NCI-H1048 (cell line): ENCODE measurements around the gene BCOR.

Source experiments
- DNase-seq: peaks from one replicate; lab custom pipeline; 2025; lab: John Stamatoyannopoulos, UW

The BCOR gene

GRCh38 chrX:40098264-40099054 is 701 bp upstream of the BCOR start:
- no peak for DNase-seq

- no peak for DNase-seq
Observed at GRCh38 chrX:40097141-40097503, 636 bp downstream of the BCOR start.

DNA sequence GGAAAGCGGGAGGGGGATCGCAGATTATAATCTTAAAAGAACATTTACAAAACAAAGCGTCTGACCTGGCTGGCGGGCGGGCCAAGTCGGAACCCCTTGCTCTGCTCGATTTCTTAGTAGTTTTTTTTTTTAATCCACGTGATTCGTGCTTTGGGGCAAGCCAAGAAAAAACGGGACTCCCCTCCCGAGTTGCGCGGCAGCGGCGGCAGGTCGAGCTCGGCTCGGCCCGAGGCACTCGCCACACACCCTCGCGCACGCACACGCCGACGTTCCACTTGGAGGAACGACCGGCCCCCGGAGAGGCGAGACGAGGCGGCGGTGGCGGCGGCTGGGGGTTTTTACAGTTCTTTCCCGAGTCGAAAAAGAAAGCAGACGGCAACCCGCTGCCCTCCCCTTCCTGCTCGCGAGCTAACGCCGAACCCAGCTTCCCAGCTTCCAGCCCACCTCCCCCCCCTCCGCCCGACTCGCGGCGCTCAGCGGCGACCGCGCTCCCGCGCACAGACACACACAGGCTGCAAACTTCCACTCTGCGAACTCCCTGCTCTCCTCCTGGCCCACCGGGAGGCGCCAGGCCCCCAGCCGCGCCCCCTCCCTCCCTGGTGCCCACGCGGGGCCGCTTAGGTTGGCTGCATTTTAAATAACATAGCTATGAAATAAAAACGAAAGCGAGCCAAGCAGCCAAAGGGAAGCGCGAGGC is 1.2 kb downstream of the BCOR start:
- no peak for DNase-seq

DNA sequence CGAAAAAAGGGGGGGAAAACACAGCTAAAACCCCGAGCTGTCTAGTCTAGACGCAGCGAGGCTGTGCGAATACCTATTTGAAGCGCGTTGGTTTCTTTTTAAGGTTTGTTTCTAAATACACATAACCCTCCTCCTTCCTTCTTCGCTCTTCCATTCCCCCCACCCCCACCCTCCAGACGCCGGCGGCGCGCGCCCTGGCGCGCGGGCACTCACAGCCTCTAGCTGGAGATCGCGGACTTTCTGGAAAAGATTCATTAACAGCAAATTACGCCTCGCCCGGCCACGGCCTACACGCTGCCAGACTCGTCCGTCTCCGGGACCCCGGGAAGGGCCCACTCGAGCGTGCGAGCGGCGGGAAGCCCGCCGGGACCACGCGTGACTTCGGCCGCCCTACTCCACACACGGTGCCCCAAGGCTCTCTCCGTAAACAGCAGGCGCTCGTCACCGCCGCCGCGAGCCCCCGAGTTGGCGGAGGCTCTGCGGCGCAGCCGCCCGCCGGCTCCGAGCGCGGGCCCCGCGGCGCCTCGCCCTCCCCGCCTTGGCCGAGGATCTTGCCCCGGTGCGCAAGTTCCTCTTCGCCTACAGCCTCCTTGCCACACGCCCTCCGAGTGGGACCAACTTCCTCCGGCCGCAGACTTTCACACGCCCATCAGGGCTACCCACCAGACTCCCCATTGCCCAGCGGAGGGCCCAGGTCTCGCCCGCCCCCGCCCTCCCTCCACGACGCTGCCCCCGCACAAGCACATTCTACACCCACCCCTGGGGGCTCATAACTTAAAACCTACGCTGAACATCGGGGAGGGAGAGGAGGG is 2.0 kb downstream of the BCOR start:
- DNase-seq: no peak

DNA sequence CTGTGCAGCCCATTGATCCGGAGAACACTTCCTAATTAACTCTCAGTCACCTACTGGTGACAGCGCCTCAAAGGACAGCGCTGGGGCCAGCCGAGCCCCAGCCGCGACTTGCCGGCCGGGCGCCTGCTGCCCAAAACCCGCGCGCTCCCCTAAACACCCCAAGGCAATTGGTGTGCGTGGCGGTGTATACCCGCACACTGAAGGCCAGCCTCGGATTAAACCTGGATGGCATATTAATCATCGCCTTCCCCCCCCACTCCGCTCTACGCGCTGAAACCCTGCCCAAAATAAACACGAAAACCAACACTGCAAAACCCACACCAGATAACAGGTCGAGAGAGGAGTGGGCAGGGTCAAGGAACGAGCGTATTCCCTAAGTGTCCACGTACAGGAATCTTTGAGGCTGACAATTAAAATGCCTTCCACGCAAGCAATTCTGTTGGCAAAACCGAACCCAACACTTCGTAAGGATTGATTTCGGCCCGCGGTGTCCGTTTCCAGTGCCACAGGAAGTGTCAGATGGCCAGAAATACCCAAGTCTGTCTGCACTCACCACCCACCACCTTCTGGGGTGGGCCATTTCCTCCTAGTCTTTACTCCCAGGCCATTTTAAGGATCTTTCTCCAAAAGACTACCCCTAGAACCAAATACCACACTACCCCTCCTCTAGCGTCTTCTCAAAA is 2.7 kb downstream of the BCOR start:
- no peak for DNase-seq

- DNase-seq: no peak
Observed at GRCh38 chrX:40094041-40094899, 3.5 kb downstream of the BCOR start.

DNA sequence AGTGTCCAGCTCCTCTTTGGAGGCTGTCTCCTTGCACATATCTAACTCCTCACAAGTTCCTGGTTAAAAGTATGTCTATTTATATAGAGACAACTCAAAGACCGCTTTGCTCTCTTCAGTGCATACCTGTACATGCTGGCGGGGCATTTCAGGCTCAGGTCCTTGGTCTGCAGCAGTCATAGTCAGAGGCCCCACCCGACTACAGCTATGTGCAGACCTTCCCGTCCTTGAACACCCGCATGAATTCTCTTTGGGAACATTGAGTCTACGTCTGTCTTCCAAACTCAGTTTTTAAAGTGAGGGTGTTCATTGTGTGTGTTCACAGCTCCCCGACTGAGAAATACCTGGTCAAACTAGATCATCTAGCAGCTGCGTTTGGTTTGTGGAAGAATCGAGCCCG is 4.2 kb downstream of the BCOR start:
- DNase-seq: no peak

DNA sequence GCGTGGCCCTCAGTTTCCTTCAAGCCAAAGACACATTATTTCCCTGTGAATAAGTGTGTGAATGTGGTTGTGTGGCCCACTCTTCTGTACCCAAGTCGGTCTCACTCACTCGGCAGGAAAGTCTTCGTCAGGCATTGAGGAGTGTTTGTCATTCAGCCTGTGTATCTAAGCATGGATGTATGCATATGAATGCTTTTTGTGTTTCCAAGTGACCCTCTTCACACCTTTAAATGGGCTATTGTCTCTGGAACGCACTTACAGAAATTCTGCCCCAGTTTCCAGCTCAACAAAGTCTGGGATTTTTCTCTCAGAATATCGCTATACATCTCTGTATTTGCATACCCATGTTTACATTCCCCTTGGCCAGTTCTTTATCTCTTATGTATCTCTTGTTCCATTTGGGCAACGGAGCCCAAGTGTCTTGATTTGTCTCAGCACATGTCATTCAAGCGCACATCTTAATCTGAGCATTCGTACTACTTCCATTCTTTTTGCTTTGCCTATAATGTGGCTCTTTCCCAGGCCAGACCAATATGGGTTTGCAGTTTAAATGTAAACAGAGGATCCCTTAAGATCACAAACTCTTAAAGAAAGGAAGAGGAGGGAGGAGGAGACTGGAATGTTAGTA is 4.8 kb downstream of the BCOR start:
- no peak for DNase-seq

DNA sequence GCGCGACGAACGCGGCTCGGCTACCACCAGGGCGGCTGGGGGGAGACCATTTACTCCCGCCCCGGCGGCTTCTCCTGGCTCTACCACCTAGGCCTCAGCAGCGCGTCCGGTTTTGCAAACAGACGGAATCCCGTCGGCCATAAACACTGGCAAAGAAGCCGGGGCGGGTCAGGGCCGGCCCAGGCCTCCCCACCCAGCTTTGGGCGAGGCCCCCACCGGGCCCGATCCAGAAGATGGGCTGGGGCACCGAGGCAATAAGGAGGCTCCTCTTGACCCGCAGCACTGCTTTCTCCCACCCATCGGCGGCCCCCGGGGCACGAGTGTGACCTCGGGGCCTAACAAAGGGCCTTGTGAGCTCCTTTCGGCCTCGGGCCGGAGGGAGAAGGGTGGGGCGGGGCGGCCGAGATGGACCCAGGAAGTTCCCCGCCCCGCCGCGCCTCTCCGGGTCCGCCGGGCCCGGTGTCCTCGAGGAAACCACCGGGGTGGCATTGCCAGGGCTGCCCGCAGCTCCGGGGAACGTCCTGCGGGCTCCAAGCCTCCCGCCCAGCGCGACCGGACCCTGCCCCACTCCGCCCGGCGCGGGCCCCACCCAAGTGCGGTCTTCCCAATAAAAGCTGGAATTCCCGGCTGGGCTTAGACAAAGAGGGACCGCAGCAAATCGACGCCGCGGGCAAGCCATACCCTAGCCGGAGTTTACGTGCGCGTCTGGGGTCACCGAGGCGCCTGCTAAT is 5.9 kb downstream of the BCOR start:
- DNase-seq: no peak

DNA sequence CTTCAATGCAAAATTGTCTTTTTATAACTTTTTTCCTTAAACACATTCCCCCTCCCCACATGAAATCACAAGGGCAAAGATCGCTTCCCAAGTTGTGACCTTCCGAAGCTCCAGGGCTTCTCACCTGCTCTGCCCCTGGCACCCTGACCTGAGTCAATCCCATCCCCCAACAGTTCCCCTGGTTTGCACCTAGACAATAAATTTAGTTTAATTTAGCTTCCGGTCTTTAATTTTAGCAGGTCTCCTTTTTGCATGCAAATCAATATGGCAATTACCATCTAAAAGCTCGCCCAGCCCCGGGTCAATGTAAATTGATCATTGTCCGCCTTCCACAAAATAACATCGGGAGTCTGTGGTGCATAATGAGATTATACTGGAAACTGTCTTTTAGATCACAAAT is 6.8 kb downstream of the BCOR start:
- no peak for DNase-seq

GRCh38 chrX:40090050-40090804 is 7.5 kb downstream of the BCOR start:
- DNase-seq: no peak

GRCh38 chrX:40088803-40089540 is 8.8 kb downstream of the BCOR start:
- DNase-seq: no peak

GRCh38 chrX:40088299-40088625 is 9.5 kb downstream of the BCOR start:
- DNase-seq: no peak

DNA sequence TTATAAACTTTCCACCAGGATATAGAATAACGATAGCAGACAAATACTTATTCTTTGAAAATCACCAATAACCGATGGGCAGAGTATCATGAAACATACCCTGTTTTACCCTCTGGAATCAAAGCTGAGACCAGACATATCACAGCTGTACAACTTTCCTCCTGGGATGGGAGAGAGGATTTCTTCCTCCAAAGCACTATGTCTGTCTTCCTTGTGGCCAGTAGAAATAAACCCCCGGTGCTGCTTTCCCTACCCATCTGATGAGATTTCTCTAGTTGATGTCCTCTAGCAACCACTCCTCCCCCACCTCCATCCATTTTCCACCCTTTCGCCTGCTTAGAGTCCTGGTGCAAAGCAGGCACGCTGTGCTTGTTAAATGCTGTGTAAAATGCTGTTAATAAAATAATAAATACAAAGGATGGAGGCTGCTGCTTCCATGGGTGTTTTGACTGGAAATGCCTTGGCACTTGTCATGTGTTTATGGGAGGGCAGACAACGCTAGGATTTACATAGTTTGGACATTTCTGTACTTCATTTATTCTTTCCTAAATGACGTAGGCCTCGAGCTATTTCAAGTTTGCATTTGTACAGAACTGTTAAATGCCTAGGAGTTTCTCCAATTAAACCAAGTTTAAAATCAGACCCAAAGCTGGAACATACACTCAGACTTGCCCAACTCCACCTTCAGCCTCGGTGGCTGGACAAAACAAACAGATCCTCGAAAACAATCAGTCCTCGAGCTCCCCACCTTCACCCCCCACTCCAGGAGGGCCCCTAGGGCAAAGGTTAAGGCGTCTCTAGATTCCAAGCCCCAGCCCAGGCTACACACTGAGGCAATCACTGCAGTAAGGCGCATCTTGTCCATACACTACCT is 10.1 kb downstream of the BCOR start:
- DNase-seq: no peak

GRCh38 chrX:40086569-40087335 is 11.0 kb downstream of the BCOR start:
- no peak for DNase-seq

- DNase-seq: no peak
Observed at GRCh38 chrX:40085714-40086113, 12.0 kb downstream of the BCOR start.

DNA sequence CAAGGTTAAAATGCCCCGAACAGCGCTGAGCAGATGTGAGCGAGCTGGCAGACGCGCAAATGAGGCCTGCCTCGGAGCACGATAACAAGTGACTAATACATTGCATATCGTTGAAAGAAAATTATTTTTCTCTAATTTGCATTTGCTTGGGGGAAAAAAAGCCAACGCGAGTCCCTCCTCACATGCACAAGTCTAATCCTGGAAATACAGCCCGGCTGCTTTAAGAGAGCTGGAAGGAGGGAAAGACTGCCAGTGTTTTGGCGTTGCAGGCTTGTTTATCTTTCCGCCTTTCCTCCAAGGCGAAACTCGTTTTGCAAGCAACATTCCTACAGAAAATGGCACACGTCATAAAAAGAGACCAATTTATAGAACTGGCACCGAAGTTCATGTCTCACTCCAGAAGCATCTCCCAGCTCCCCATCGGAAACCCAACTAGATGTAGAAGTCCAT is 12.6 kb downstream of the BCOR start:
- DNase-seq: peak; percentile 4
